Stimulated activated CD4-positive, alpha-beta T cell treated with anti-CD3 and anti-CD28 coated beads, TNF-alpha, amount 100 ng/mL, for 48 hours (primary cell): ENCODE results near the gene ANO2.
"Not testable (repeated sequence)": the region's sequence is repeated elsewhere in the genome, so short reads cannot be mapped to it uniquely, and the experiment has no call there.

Experiments
- DNase-seq, 3 donors: peaks; one replicate each; pipeline ENCODE4 v3.0.0-alpha.2; 2020; ENCODE audit warnings: low read depth in 3 of 3

Gene ANO2

GRCh38 chr12:5818877-5819276 is 126.2 kb downstream of the ANO2 start:
- DNase-seq: not testable (repeated sequence)

- no peak for DNase-seq
Measured at GRCh38 chr12:5817246-5817645, 127.8 kb downstream of the ANO2 start.

- no peak for DNase-seq
Measured at GRCh38 chr12:5809586-5809985, 135.5 kb downstream of the ANO2 start.

- no peak for DNase-seq
Measured at GRCh38 chr12:5808981-5809380, 136.1 kb downstream of the ANO2 start.

- no peak for DNase-seq
Measured at GRCh38 chr12:5807514-5808219, 137.4 kb downstream of the ANO2 start.

- no peak for DNase-seq
Measured at GRCh38 chr12:5807090-5807414, 138.0 kb downstream of the ANO2 start.

GRCh38 chr12:5806371-5807089 is 138.5 kb downstream of the ANO2 start:
- no peak for DNase-seq

- no peak for DNase-seq
Measured at GRCh38 chr12:5803532-5803931, 141.5 kb downstream of the ANO2 start.

- DNase-seq: no peak
Measured at GRCh38 chr12:5798242-5799015, 146.6 kb downstream of the ANO2 start.

GRCh38 chr12:5797661-5798060 is 147.4 kb downstream of the ANO2 start:
- DNase-seq: no peak

GRCh38 chr12:5796959-5797225 is 148.2 kb downstream of the ANO2 start:
- no peak for DNase-seq

- peak in 2 of 3 donors; percentile 5 to 7 for DNase-seq
Measured at GRCh38 chr12:5796171-5796958, 148.7 kb downstream of the ANO2 start.

- DNase-seq: no peak
Measured at GRCh38 chr12:5794156-5794555, 150.9 kb downstream of the ANO2 start.

GRCh38 chr12:5792343-5792742 is 152.7 kb downstream of the ANO2 start:
- no peak for DNase-seq

- DNase-seq: no peak
Measured at GRCh38 chr12:5789469-5789968, 155.5 kb downstream of the ANO2 start.

- no peak for DNase-seq
Measured at GRCh38 chr12:5787828-5788227, 157.2 kb downstream of the ANO2 start.

- DNase-seq: no peak
Measured at GRCh38 chr12:5785601-5786000, 159.5 kb downstream of the ANO2 start.

- no peak for DNase-seq
Measured at GRCh38 chr12:5784462-5785130, 160.5 kb downstream of the ANO2 start.

- DNase-seq: no peak
Measured at GRCh38 chr12:5783289-5783920, 161.7 kb downstream of the ANO2 start.

- DNase-seq: no peak
Measured at GRCh38 chr12:5780536-5780935, 164.5 kb downstream of the ANO2 start.

- no peak for DNase-seq
Measured at GRCh38 chr12:5779401-5779800, 165.7 kb downstream of the ANO2 start.
